Ishikawa (cell line): ENCODE measurements around the gene HSP90AB1.

Source experiments
- CEBPB ChIP-seq: IDR thresholded peaks from 2 replicates; pipeline ENCODE4 v1.6.1; 2012
- CREB1 ChIP-seq: IDR thresholded peaks from 2 replicates; pipeline ENCODE4 v1.6.1; 2012; ENCODE audit warnings: low read depth
- EGR1 ChIP-seq: IDR thresholded peaks from 2 replicates; pipeline ENCODE4 v1.6.1; 2012
- EP300 ChIP-seq: IDR thresholded peaks from 2 replicates; pipeline ENCODE4 v1.6.1; 2012; ENCODE audit warnings: borderline replicate concordance
- FOXM1 ChIP-seq: IDR thresholded peaks from 2 replicates; pipeline ENCODE4 v1.6.1; 2012; ENCODE audit warnings: low read depth, borderline replicate concordance
- NFIC ChIP-seq: IDR thresholded peaks from 2 replicates; pipeline ENCODE4 v1.6.1; 2012
- RAD21 ChIP-seq: IDR thresholded peaks from 2 replicates; pipeline ENCODE4 v1.6.1; 2012; ENCODE audit warnings: low read depth
- TAF1 ChIP-seq: IDR thresholded peaks from 2 replicates; pipeline ENCODE4 v1.6.1; 2012; ENCODE audit warnings: low read depth, mild to moderate bottlenecking
- TCF12 ChIP-seq: IDR thresholded peaks from 2 replicates; pipeline ENCODE4 v1.6.1; 2012; ENCODE audit warnings: low read depth
- TEAD4 ChIP-seq: IDR thresholded peaks from 2 replicates; pipeline ENCODE4 v1.6.1; 2012
- YY1 ChIP-seq: IDR thresholded peaks from 2 replicates; pipeline ENCODE4 v1.6.1; 2012; ENCODE audit warnings: low read depth
- ZBTB7A ChIP-seq: IDR thresholded peaks from 2 replicates; pipeline ENCODE4 v1.6.1; 2012; ENCODE audit warnings: low read depth
- TF ChIP-seq, protein P1 (sequence below): IDR thresholded peaks from 2 replicates; pipeline ENCODE4 v1.6.1; 2012
- TF ChIP-seq, protein P2 (sequence below): IDR thresholded peaks from 2 replicates; pipeline ENCODE4 v1.6.1; 2012; ENCODE audit warnings: low read depth, mild to moderate bottlenecking
- TF ChIP-seq, protein P3 (sequence below): IDR thresholded peaks from 2 replicates; pipeline ENCODE4 v1.6.1; 2012

HSP90AB1 gene

DNA sequence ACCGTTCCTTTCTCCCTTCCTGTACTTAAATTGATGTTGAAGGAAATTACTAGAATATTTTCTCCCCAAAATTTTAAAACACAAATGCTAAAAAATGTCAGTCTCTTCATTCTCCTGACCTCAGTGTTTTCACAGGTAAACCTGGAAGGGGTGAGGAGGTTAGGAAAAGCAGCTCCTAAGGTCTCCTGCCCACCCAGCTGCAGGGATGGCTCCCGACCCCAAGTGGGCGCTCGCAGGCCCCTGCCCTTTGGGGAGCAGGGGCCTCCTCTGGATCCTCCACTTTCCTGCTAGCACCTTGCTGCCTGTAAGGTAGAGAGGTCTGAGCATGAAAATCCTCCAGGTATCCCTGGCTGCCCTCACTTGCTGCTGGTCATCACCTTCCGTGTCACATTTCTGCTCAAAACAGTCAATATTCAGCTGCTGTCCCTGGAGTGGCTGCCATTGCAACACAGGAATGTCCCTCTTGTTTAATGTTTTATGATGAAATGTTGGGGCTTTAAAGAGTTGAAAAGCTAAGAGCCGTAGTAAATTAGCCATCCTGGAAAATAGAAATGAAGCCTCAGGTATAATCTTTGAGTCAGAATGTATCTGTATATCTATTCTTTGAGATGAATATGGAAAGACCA lies 10.9 kb upstream of the HSP90AB1 start:
- TF ChIP-seq, protein P1, sequence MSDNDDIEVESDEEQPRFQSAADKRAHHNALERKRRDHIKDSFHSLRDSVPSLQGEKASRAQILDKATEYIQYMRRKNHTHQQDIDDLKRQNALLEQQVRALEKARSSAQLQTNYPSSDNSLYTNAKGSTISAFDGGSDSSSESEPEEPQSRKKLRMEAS: no peak
- TF ChIP-seq CEBPB (no peak), EP300 (no peak), TEAD4 (no peak), NFIC (no peak), FOXM1 (no peak), TCF12 (no peak), EGR1 (no peak), TAF1 (no peak), YY1 (no peak), RAD21 (no peak), ZBTB7A (no peak), CREB1 (no peak)
- TF ChIP-seq, protein P2, sequence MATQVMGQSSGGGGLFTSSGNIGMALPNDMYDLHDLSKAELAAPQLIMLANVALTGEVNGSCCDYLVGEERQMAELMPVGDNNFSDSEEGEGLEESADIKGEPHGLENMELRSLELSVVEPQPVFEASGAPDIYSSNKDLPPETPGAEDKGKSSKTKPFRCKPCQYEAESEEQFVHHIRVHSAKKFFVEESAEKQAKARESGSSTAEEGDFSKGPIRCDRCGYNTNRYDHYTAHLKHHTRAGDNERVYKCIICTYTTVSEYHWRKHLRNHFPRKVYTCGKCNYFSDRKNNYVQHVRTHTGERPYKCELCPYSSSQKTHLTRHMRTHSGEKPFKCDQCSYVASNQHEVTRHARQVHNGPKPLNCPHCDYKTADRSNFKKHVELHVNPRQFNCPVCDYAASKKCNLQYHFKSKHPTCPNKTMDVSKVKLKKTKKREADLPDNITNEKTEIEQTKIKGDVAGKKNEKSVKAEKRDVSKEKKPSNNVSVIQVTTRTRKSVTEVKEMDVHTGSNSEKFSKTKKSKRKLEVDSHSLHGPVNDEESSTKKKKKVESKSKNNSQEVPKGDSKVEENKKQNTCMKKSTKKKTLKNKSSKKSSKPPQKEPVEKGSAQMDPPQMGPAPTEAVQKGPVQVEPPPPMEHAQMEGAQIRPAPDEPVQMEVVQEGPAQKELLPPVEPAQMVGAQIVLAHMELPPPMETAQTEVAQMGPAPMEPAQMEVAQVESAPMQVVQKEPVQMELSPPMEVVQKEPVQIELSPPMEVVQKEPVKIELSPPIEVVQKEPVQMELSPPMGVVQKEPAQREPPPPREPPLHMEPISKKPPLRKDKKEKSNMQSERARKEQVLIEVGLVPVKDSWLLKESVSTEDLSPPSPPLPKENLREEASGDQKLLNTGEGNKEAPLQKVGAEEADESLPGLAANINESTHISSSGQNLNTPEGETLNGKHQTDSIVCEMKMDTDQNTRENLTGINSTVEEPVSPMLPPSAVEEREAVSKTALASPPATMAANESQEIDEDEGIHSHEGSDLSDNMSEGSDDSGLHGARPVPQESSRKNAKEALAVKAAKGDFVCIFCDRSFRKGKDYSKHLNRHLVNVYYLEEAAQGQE: no peak
- TF ChIP-seq, protein P3, sequence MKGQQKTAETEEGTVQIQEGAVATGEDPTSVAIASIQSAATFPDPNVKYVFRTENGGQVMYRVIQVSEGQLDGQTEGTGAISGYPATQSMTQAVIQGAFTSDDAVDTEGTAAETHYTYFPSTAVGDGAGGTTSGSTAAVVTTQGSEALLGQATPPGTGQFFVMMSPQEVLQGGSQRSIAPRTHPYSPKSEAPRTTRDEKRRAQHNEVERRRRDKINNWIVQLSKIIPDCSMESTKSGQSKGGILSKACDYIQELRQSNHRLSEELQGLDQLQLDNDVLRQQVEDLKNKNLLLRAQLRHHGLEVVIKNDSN: no peak

DNA sequence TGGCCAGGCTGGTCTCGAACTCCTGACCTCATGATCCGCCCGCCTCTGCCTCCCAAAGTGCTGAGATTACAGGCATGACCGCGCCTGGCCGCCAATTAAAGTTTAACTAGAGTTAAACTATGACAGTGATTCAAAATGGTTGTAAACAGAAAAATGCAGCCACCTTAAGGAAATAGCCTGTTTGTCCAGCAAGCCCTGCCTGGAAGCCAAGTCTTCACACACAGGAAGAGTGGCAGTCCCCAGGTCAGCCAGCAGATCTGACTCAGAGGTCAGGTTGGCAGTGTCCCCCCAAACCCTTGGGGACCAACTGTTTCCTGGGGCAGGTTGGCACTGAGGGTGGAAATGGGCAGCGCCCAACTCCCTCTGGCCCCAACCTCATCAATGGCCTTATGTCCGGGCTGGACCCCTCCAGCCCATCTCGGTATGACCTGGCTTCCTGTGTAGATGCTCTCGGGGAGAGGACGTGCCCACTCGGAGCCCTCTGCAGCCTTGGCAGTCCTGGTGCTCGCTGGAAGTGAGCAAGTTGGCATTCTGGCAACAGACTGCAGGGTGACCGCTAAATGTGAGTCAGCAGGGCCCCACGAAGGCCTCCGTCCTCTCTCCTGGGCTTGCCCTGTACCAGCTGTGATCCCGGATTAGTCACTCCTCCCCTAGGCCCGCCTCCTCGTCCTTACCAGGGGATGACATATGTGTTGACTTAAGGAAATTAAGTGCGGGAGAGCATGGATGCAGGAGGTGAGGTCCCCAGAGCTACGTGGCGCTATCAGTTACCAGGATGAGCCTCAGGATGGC lies 9.7 kb upstream of the HSP90AB1 start:
- TF ChIP-seq EGR1: no peak
- TF ChIP-seq NFIC: peak; percentile 58; the same call in 1 of the 2 replicates

DNA sequence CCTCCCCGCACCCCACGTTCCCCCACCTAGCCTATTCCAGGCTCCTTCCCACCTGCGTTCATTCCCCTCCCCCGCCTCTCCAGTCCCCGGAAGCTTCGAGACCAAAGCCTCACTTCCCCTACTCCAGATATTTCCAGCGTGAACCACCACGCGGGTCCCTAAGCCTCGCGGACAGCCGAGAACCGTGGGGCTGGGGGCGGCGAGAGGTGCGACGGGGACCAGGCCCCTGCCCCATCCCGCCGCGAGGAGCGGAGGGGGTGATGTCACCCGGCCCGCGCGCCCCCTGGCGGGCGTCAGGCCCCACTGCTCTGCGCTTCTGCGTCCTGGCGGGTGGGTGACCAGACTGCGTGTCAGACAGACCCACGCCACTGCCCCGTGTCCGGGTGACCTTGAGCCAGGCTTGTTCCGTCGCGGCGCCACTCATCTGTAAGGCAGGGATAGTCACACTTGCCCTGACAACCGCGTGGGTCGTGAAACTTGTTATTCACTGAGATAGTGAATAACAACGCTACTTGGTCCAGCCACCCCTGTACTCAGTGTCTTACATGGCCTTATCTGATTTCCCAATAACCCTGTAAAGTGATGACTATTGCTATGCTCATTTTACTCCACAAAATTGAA lies 9.0 kb upstream of the HSP90AB1 start:
- TF ChIP-seq YY1 (0 out of 2 replicates have a peak, but pooled peaks have one; percentile 9), ZBTB7A (peak; percentile 90), RAD21 (peak; percentile 59; the same call in 1 of the 2 replicates)
- TF ChIP-seq, protein P2: no peak
- TF ChIP-seq, protein P1: peak; percentile 46; the same call in 1 of the 2 replicates

DNA sequence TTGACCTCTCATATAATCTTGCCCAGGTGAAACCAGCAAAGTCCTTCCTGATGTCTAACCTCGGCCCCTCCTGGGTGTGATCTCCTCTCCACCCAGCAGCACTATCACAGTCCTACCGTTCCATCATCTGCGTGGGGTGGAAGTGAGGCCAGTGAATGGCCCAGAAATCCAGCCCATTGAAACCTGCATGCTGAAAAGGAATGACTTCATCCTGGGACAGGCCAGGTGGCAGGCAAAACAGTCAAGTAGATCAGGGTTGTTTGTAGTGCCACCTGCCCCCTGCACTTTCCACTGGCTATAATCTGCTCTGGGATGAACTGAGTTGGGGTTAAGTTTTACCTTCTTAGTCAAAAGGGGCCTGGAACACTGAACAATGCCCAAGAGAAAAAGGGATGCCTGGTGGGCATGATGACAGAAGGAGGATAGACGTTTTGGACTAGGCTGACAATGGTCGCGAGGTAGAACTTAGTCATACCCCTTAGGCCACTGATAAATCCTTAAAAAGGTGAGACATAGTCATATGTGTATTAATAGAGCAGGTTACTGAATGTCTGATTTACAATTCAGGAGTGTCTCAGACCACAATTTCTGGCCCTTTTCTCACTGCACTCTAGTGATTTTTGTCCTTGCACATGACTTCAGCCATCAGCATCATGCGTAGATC lies 8.1 kb upstream of the HSP90AB1 start:
- TF ChIP-seq, protein P3: no peak
- TF ChIP-seq, protein P1: no peak
- TF ChIP-seq EGR1 (no peak), CEBPB (no peak), ZBTB7A (no peak), TCF12 (no peak), RAD21 (no peak), TAF1 (no peak), YY1 (no peak), NFIC (no peak), CREB1 (no peak), EP300 (no peak), FOXM1 (no peak), TEAD4 (no peak)
- TF ChIP-seq, protein P2: no peak
